LNCAP (cell line): ENCODE data around the gene CCDC12.

Experiments used
- CTCF ChIP-seq: fragments of 450-650 bp; IDR thresholded peaks from 2 replicates; pipeline ENCODE4 v1.5.1; 2017; ENCODE audit warnings: mild to moderate bottlenecking

CCDC12 gene

GRCh38 chr3:46904303-46905212, 72.0 kb downstream of the CCDC12 start:
- TF ChIP-seq CTCF = no peak

- no peak for TF ChIP-seq CTCF
These were observed 72.9 kb downstream of the CCDC12 start for GRCh38 chr3:46903341-46904302.

DNA sequence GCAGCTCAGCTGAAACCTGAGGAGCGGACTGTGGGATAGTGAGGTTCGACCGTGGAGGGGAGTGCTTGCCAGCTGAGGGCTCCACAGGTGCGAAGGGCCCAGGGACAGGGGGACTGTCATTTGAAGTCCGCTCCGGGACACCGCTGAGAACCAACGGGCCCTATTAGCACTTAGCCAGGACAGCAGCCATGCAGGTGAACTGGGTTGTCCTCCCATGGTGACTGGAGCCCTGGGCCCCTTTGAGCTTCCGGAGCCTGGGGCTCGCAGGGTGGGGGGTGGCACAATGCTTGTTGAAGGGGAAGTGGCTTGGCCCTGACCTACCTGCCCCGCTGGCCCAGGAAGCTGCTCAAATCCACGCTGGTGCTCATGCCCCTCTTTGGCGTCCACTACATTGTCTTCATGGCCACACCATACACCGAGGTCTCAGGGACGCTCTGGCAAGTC, 74.3 kb downstream of the CCDC12 start:
- no peak for TF ChIP-seq CTCF

- TF ChIP-seq CTCF = no peak
These were observed 74.9 kb downstream of the CCDC12 start for GRCh38 chr3:46901591-46902187.

GRCh38 chr3:46901061-46901460, 75.5 kb downstream of the CCDC12 start:
- no peak for TF ChIP-seq CTCF

DNA sequence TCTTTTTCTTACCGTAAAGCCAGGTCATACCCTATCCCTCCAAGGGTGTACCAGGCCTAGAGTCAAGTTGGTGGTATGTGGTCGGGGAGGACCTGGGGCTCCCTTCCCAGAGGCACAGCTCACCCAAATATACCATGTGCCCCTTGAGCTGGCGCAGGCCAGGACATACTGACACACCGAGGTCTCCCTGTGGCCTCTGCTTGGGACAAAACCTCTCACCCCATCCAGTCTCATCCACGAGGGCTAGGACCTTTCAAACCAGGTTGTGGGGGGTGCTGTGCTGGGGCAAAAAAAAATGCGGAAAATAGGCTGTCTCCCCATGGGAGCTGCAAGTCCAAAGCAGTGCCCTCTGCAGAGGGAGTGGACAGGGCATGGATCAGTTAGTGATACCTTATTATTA, 76.2 kb downstream of the CCDC12 start:
- no peak for TF ChIP-seq CTCF

DNA sequence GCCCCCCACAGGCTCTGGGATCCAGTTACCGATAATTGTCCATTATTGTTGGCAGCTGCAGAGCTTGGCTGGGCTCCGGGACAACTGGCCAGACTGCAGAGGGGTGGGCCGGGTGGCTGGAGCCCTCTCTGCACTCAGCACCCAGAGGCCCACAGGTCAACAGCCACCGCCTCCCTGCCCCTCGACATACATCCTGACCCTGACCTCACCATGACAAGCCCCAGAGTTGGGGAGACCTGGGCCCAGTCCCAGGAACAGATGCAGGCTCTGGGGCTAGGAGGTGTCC, 76.6 kb downstream of the CCDC12 start:
- no peak for TF ChIP-seq CTCF
